ENCODE results near the gene AKAP17A. TPM values are rescaled to one million over a fixed set of nuclear protein-coding genes. Genes with fewer than 3 reads are reported as not detected.
"Not testable (repeated sequence)": the region's sequence is repeated elsewhere in the genome, so short reads cannot be mapped to it uniquely, and the experiment has no call there.

Gene AKAP17A
- total and polyA plus RNA-seq, 4 donors = 5.2 to 49.1 (median 19.2) TPM

- H3K36me3 ChIP-seq (ENCODE audit: control insufficient read depth in 4 of 4, insufficient read depth in 3 of 4, low read depth in 1 of 4, low read length in 3 of 4) = no peaks in the 10 kb centered on the region
- no peaks in the 10 kb centered on the region for H3K4me1 ChIP-seq (ENCODE audit: control insufficient read depth in 4 of 4, insufficient read depth in 4 of 4, low read length in 3 of 4)
- no peak overlapping the region for H3K9ac ChIP-seq (ENCODE audit: low read depth in 1 of 2, low read length in 2 of 2)
- no peak overlapping the region for H3K27ac ChIP-seq (ENCODE audit: low read depth in 1 of 2, low read length in 2 of 2)
- TF ChIP-seq RXRA (IDR thresholded peaks at IDR 0.05) = no peak
- TF ChIP-seq ATF3 (IDR thresholded peaks at IDR 0.05) = no peak
- no peak for TF ChIP-seq YY1 (IDR thresholded peaks at IDR 0.05)
- TF ChIP-seq REST (IDR thresholded peaks at IDR 0.05) = no peak
- TF ChIP-seq EGR1 (IDR thresholded peaks at IDR 0.05; ENCODE audit: low read depth in 2 of 2) = no peak
- TF ChIP-seq JUND (IDR thresholded peaks at IDR 0.05) = no peak
- no peak for TF ChIP-seq RAD21 (IDR thresholded peaks at IDR 0.05)
- TF ChIP-seq SP1 (IDR thresholded peaks at IDR 0.05) = no peak
- no peak for TF ChIP-seq TAF1 (conservative IDR thresholded peaks at IDR 0.05)
- no peak for TF ChIP-seq NR2F2 (IDR thresholded peaks at IDR 0.05)
- TF ChIP-seq ZBTB33 (IDR thresholded peaks at IDR 0.05) = no peak
- no peak for TF ChIP-seq FOXA2 (IDR thresholded peaks at IDR 0.05)
- TF ChIP-seq GABPA (IDR thresholded peaks at IDR 0.05 in 1 of 2, conservative IDR thresholded peaks at IDR 0.05 in 1 of 2) = no peak
- WGBS = 46% methylated on average over 10 of the region's 10 CpGs
- H3K9me3 ChIP-seq (ENCODE audit: control insufficient read depth in 4 of 4, low read length in 3 of 4) = no peaks in the 10 kb centered on the region
- no peak overlapping the region for H3K4me3 ChIP-seq (ENCODE audit: low read depth in 1 of 3, low read length in 3 of 3)
- no peak for DNase-seq (ENCODE audit: low spot score)
- H3K27me3 ChIP-seq (ENCODE audit: control insufficient read depth in 4 of 4, insufficient read depth in 4 of 4, low read length in 3 of 4) = no peaks in the 10 kb centered on the region
Observed at GRCh38 chrX:1564750-1565683, 26.4 kb upstream of the AKAP17A start.

GRCh38 chrX:1574181-1574580 lies 17.2 kb upstream of the AKAP17A start:
- H3K9me3 ChIP-seq (ENCODE audit: control insufficient read depth in 4 of 4, low read length in 3 of 4); H3K9ac ChIP-seq (ENCODE audit: low read depth in 1 of 2, low read length in 2 of 2); DNase-seq (ENCODE audit: low spot score); H3K36me3 ChIP-seq (ENCODE audit: control insufficient read depth in 4 of 4, insufficient read depth in 3 of 4, low read depth in 1 of 4, low read length in 3 of 4); H3K27me3 ChIP-seq (ENCODE audit: control insufficient read depth in 4 of 4, insufficient read depth in 4 of 4, low read length in 3 of 4); H3K27ac ChIP-seq (ENCODE audit: low read depth in 1 of 2, low read length in 2 of 2); H3K4me3 ChIP-seq (ENCODE audit: low read depth in 1 of 3, low read length in 3 of 3); H3K4me1 ChIP-seq (ENCODE audit: control insufficient read depth in 4 of 4, insufficient read depth in 4 of 4, low read length in 3 of 4): not testable (repeated sequence)
- 89% methylated on average over 19 of the region's 19 CpGs for WGBS
